ENCODE data around the gene TPSG1.
"Not testable (repeated sequence)": the region's sequence is repeated elsewhere in the genome, so short reads cannot be mapped to it uniquely, and the experiment has no call there.

The TPSG1 gene

DNA sequence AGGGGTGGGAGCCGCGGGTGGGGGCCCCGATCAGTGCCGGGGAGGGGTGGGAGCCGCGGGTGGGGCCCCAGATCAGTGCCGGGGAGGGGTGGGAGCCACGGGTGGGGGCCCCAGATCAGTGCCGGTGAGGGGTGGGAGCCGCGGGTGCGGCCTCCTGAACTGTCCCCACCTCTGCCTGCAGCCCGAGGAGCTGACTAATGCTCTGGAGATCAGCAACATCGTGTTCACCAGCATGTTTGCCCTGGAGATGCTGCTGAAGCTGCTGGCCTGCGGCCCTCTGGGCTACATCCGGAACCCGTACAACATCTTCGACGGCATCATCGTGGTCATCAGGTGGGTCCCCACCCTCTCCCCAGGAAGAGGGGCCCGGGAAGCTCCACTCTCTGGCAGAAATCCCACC is 20.1 kb downstream of the TPSG1 start:
- TF ChIP-seq, protein P1, sequence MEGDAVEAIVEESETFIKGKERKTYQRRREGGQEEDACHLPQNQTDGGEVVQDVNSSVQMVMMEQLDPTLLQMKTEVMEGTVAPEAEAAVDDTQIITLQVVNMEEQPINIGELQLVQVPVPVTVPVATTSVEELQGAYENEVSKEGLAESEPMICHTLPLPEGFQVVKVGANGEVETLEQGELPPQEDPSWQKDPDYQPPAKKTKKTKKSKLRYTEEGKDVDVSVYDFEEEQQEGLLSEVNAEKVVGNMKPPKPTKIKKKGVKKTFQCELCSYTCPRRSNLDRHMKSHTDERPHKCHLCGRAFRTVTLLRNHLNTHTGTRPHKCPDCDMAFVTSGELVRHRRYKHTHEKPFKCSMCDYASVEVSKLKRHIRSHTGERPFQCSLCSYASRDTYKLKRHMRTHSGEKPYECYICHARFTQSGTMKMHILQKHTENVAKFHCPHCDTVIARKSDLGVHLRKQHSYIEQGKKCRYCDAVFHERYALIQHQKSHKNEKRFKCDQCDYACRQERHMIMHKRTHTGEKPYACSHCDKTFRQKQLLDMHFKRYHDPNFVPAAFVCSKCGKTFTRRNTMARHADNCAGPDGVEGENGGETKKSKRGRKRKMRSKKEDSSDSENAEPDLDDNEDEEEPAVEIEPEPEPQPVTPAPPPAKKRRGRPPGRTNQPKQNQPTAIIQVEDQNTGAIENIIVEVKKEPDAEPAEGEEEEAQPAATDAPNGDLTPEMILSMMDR (IDR thresholded peaks at IDR 0.05; ENCODE audit: insufficient read depth, missing control alignments): no peak
- DNase-seq (ENCODE audit: insufficient read length, low spot score) (no peak), FAIRE-seq (no peak)

DNA sequence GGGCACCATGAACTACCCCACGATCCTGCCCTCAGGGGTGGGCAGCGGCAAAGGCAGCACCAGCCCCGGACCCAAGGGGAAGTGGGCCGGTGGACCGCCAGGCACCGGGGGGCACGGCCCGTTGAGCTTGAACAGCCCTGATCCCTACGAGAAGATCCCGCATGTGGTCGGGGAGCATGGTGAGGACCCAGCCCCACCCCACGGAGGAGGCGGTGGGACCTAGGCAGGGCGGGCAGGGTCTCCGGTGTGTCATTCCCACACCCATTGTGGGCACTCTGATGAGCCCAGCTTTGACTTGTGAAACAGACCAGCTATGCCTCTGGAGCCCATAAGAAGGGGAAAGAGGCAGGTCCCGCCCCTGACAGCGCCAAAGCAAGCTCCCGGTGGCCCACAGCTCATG is 22.8 kb downstream of the TPSG1 start:
- no peak for DNase-seq (ENCODE audit: insufficient read length, low spot score)
- no peak for FAIRE-seq
- TF ChIP-seq, protein P1 (IDR thresholded peaks at IDR 0.05; ENCODE audit: insufficient read depth, missing control alignments): no peak

DNA sequence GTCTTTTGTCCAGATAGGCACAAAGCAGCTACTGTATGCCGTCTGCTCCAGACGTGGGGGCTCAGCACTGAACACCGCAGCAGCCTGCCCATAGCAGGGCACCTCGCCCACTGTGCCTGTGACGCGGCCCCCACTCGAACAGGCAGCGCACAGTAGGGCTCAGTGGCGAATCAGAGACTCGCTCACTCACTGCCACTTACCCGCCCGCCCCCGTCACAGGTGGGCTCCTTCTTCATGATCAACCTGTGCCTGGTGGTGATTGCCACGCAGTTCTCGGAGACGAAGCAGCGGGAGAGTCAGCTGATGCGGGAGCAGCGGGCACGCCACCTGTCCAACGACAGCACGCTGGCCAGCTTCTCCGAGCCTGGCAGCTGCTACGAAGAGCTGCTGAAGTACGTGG is 23.6 kb downstream of the TPSG1 start:
- no peak for FAIRE-seq

DNA sequence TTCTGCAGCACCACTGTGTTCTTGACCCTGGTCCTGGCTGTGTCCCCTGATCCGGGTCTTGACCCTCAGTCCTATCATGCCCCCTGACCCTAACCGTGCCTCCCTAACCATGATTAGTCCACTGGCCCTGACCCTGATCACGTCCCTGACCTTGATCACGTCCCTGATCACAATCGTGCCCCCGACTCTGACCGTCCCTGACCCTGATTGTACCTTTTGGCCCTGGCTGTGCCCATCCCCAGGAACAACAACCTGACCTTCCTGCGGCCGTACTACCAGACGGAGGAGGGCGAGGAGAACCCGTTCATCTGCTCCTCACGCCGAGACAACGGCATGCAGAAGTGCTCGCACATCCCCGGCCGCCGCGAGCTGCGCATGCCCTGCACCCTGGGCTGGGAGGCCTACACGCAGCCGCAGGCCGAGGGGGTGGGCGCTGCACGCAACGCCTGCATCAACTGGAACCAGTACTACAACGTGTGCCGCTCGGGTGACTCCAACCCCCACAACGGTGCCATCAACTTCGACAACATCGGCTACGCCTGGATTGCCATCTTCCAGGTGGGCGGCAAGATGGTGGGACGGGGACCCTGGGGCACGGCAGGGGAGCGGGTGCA is 24.9 kb downstream of the TPSG1 start:
- no peak for FAIRE-seq
- DNase-seq (ENCODE audit: insufficient read length, low spot score): no peak
- TF ChIP-seq, protein P1 (IDR thresholded peaks at IDR 0.05; ENCODE audit: insufficient read depth, missing control alignments): no peak

More for the DNA sequence above, 23.6 kb downstream of the TPSG1 start:
- DNase-seq (ENCODE audit: insufficient read length, low spot score): no peak
- TF ChIP-seq, protein P1 (IDR thresholded peaks at IDR 0.05; ENCODE audit: insufficient read depth, missing control alignments): no peak

DNA sequence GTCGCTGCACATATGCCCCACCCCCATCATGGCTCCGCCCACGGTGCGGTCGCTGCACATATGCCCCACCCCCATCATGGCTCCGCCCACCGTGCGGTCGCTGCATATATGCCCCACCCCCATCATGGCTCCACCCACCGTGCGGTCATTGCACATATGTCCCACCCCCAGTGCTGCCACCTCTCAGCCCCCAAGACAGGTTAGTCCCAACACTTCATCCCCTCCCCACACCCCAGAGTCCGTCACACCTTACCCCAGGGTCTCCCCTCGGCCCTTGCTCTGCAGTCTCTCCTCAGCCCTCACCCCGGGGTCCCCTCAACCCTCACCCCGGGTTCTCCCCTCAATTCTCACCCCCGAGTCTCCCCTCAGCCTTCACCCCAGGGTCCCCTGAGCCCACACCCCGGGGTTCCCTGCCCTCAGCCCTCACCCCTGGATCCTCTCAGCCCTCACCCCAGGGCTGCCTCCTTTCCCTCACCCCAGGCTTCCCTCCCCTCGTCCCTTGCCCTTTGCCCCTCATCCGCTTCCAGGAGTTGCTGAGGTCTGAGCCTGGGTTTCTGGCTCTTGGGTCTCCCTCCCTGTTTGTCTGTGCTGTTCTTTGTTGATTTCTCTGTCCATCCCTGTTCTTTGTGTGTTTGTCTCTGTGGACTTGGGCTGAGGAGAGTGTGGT is 25.6 kb downstream of the TPSG1 start:
- DNase-seq (ENCODE audit: insufficient read length, low spot score) (no peak), FAIRE-seq (no peak)
- TF ChIP-seq, protein P1 (IDR thresholded peaks at IDR 0.05; ENCODE audit: insufficient read depth, missing control alignments): no peak

DNA sequence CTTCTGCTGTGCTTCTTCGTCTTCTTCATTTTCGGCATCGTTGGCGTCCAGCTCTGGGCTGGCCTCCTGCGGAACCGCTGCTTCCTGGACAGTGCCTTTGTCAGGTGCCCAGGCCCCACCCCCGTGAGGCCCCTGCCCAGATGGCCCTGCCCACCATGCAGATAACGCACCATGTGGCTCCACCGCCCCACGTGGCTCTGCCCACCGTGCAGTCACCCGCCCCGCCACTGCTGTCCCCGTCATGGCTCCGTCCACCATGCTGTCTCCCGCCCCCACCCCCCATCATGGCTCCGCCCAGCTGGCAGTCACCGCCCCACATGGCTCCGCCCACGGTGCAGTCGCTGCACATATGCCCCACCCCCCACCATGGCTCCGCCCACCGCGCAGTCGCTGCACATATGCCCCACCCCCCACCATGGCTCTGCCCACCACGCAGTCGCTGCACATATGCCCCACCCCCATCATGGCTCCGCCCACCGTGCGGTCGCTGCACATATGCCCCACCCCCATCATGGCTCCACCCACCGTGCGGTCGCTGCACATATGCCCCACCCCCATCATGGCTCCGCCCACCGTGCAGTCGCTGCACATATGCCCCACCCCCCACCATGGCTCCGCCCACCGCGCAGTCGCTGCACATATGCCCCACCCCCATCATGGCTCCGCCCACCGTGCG is 26.3 kb downstream of the TPSG1 start:
- not testable (repeated sequence) for DNase-seq (ENCODE audit: insufficient read length, low spot score); FAIRE-seq

DNA sequence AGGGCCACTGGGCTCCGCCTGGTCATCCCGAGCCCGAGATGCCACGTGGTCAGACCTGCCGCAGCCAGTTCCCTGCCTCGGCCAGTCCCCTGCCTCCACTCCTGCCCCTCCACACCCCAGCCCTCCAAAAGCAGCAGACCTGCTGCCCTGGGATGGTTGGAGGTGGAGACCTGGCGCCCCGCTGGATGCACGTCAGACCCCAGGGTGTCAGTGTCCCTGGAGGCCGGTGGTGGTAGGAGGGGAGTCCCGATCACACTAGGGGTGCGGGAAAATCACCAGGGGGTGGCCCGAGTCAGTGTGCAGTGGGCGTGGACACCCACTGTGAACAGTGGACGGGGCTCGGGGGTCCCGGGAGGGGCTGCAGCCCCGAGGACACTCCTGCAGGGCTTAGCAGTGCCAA is 26.9 kb downstream of the TPSG1 start:
- FAIRE-seq (no peak), DNase-seq (ENCODE audit: insufficient read length, low spot score) (no peak)
- TF ChIP-seq, protein P1 (IDR thresholded peaks at IDR 0.05; ENCODE audit: insufficient read depth, missing control alignments): no peak

All from D721Med (cell line).